HepG2 (cell line): ENCODE data around the gene PLA2G4D. TPM values are rescaled to one million over a fixed set of nuclear protein-coding genes. Genes with fewer than 3 reads are reported as not detected.

Source experiments
- CENPX ChIP-seq: sonication (generic); formaldehyde crosslinking; IDR thresholded peaks from 2 replicates; pipeline ENCODE4 v1.9.0; 2021; ENCODE audit warnings: mild to moderate bottlenecking, missing genetic modification reagents, moderate library complexity
- CERS6 ChIP-seq: sonication (generic); formaldehyde crosslinking; IDR thresholded peaks from 2 replicates; pipeline ENCODE4 v1.5.0; 2020; ENCODE audit warnings: missing genetic modification reagents
- EP300 ChIP-seq, 3 experiments: sonication (generic) in 1 of 3; formaldehyde crosslinking in 1 of 3; IDR thresholded peaks; 2 replicates each; pipeline versions ENCODE4 v1.5.1 to v1.6.1; 2011 to 2020; ENCODE audit warnings: low read depth in 2 of 3, low read length in 2 of 3, borderline replicate concordance in 1 of 3, improper control_type of control experiment in 1 of 3, mild to moderate bottlenecking in 1 of 3, missing genetic modification reagents in 1 of 3, moderate library complexity in 1 of 3
- HNRNPL ChIP-seq: fragments of 200-400 bp; formaldehyde crosslinking; IDR thresholded peaks from 2 replicates; pipeline ENCODE4 v1.6.1; 2017; ENCODE audit warnings: mild to moderate bottlenecking, low read depth, low read length
- JUNB ChIP-seq: sonication (generic); formaldehyde crosslinking; IDR thresholded peaks from 2 replicates; pipeline ENCODE4 v1.8.0; 2022; ENCODE audit warnings: missing genetic modification reagents, mild to moderate bottlenecking, borderline replicate concordance
- KMT2A ChIP-seq: sonication (generic); formaldehyde crosslinking; IDR thresholded peaks from 2 replicates; pipeline ENCODE4 v1.4.0; 2020; ENCODE audit warnings: missing genetic modification reagents
- MED8 ChIP-seq: sonication (generic); formaldehyde crosslinking; IDR thresholded peaks from 2 replicates; pipeline ENCODE4 v1.8.1; 2023; ENCODE audit warnings: mild to moderate bottlenecking, missing genetic modification reagents; ENCODE audit not compliant: insufficient replicate concordance
- MLXIP ChIP-seq: sonication (generic); formaldehyde crosslinking; IDR thresholded peaks from 2 replicates; pipeline ENCODE4 v1.9.0; 2021; ENCODE audit warnings: missing genetic modification reagents, borderline replicate concordance
- NFATC3 ChIP-seq: sonication (generic); formaldehyde crosslinking; IDR thresholded peaks from 2 replicates; pipeline ENCODE4 v1.5.1; 2020; ENCODE audit warnings: mild to moderate bottlenecking, missing genetic modification reagents
- POLR2G ChIP-seq: fragments of 200-400 bp; formaldehyde crosslinking; IDR thresholded peaks from 2 replicates; pipeline ENCODE4 v1.6.1; 2018; ENCODE audit warnings: mild to moderate bottlenecking, low read depth, low read length, moderate library complexity
- PRMT3 ChIP-seq: sonication (generic); formaldehyde crosslinking; IDR thresholded peaks from 2 replicates; pipeline ENCODE4 v1.8.1; 2022; ENCODE audit warnings: low read depth, mild to moderate bottlenecking, moderate library complexity, missing genetic modification reagents, borderline replicate concordance
- RORA ChIP-seq: sonication (generic); formaldehyde crosslinking; IDR thresholded peaks from 2 replicates; pipeline ENCODE4 v1.5.0; 2020; ENCODE audit warnings: mild to moderate bottlenecking, missing genetic modification reagents, moderate library complexity
- SIX4 ChIP-seq: sonication (generic); formaldehyde crosslinking; IDR thresholded peaks from 2 replicates; pipeline ENCODE4 v1.4.0; 2020; ENCODE audit warnings: missing genetic modification reagents
- ZC3H4 ChIP-seq: sonication (generic); formaldehyde crosslinking; IDR thresholded peaks from 2 replicates; pipeline ENCODE4 v1.4.0; 2020; ENCODE audit warnings: missing genetic modification reagents, borderline replicate concordance
- ZNF362 ChIP-seq: sonication (generic); formaldehyde crosslinking; IDR thresholded peaks from 2 replicates; pipeline ENCODE4 v1.4.0; 2020; ENCODE audit warnings: missing genetic modification reagents, mild to moderate bottlenecking, borderline replicate concordance
- ZNF605 ChIP-seq: sonication (generic); formaldehyde crosslinking; IDR thresholded peaks from 2 replicates; pipeline ENCODE4 v1.8.0; 2022; ENCODE audit warnings: mild to moderate bottlenecking, missing genetic modification reagents
- ZNF841 ChIP-seq: sonication (generic); formaldehyde crosslinking; IDR thresholded peaks from 2 replicates; pipeline ENCODE4 v1.8.1; 2023; ENCODE audit warnings: missing genetic modification reagents, borderline replicate concordance
- polyA plus RNA-seq, 8 experiments: library from polyadenylated mRNA; depleted of rRNA in 3 of 8; stranded (reverse) in 7 of 8; unstranded in 1 of 8; fragments of >200 nt; fragmentation: Illumina TruSeq in 4 of 8; extraction: Trizol in 4 of 8; gene quantifications; 2 replicates each; pipeline versions ENCODE4 v1.2.1 to v1.2.3, GENCODE V29; 2011 to 2016; ENCODE audit warnings: low read depth in 4 of 8, missing spikeins in 1 of 8, mixed read lengths in 1 of 8; ENCODE audit not compliant: insufficient read depth in 1 of 8
- total RNA-seq, 5 experiments: library from RNA; depleted of rRNA; stranded (reverse); fragments of >200 nt; fragmentation: Illumina TruSeq; extraction: Trizol; gene quantifications; 2 replicates each; pipeline ENCODE4 v1.2.3, GENCODE V29; 2016; ENCODE audit warnings: low read depth in 1 of 5
- TF ChIP-seq, protein P1 (sequence below): sonication (generic); formaldehyde crosslinking; IDR thresholded peaks from 2 replicates; pipeline ENCODE4 v1.4.0; 2020; ENCODE audit warnings: missing genetic modification reagents
- TF ChIP-seq, protein P2 (sequence below): sonication (generic); formaldehyde crosslinking; IDR thresholded peaks from 2 replicates; pipeline ENCODE4 v1.4.0; 2020; ENCODE audit warnings: mild to moderate bottlenecking, low read depth, missing genetic modification reagents

The PLA2G4D gene
- total and polyA plus RNA-seq, 2 of the 13 experiments (the other 11 are each of a cell fraction or from before 2014, with no cell fraction given) = 0.04 to 0.21 TPM

GRCh38 chr15:42056934-42057798, 37.2 kb downstream of the PLA2G4D start (continued):
- TF ChIP-seq MLXIP (CRISPR knock-in tag) = no peak
- no peak for TF ChIP-seq MED8 (CRISPR knock-in tag)
- 0 out of 2 replicates have a peak, but pooled peaks have one; percentile 36 for TF ChIP-seq SIX4 (CRISPR knock-in tag)
- TF ChIP-seq POLR2G = no peak
- TF ChIP-seq PRMT3 (CRISPR knock-in tag) = 0 out of 2 replicates have a peak, but pooled peaks have one; percentile 60
- no peak for TF ChIP-seq NFATC3 (CRISPR knock-in tag)
- TF ChIP-seq ZC3H4 (CRISPR knock-in tag) = no peak
- TF ChIP-seq ZNF841 (CRISPR knock-in tag) = no peak
- TF ChIP-seq HNRNPL = peak; percentile 86
- TF ChIP-seq, protein P1, sequence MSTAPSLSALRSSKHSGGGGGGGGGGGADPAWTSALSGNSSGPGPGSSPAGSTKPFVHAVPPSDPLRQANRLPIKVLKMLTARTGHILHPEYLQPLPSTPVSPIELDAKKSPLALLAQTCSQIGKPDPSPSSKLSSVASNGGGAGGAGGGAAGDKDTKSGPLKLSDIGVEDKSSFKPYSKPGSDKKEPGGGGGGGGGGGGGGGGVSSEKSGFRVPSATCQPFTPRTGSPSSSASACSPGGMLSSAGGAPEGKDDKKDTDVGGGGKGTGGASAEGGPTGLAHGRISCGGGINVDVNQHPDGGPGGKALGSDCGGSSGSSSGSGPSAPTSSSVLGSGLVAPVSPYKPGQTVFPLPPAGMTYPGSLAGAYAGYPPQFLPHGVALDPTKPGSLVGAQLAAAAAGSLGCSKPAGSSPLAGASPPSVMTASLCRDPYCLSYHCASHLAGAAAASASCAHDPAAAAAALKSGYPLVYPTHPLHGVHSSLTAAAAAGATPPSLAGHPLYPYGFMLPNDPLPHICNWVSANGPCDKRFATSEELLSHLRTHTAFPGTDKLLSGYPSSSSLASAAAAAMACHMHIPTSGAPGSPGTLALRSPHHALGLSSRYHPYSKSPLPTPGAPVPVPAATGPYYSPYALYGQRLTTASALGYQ (CRISPR knock-in tag) = no peak
- no peak for TF ChIP-seq ZNF362
- TF ChIP-seq KMT2A (CRISPR knock-in tag) = 0 out of 2 replicates have a peak, but pooled peaks have one; percentile 44
- no peak for TF ChIP-seq CERS6
- no peak for TF ChIP-seq CENPX (CRISPR knock-in tag)
- no peak for TF ChIP-seq EP300 (IDR thresholded peaks at IDR 0.05; ENCODE audit: low read depth in 2 of 2, low read length in 2 of 2)
- TF ChIP-seq EP300 (CRISPR knock-in tag; IDR thresholded peaks at IDR 0.05; ENCODE audit: borderline replicate concordance) = no peak
- TF ChIP-seq ZNF605 = no peak
- TF ChIP-seq JUNB (CRISPR knock-in tag) = no peak
- TF ChIP-seq RORA (CRISPR knock-in tag) = no peak
- TF ChIP-seq, protein P2, sequence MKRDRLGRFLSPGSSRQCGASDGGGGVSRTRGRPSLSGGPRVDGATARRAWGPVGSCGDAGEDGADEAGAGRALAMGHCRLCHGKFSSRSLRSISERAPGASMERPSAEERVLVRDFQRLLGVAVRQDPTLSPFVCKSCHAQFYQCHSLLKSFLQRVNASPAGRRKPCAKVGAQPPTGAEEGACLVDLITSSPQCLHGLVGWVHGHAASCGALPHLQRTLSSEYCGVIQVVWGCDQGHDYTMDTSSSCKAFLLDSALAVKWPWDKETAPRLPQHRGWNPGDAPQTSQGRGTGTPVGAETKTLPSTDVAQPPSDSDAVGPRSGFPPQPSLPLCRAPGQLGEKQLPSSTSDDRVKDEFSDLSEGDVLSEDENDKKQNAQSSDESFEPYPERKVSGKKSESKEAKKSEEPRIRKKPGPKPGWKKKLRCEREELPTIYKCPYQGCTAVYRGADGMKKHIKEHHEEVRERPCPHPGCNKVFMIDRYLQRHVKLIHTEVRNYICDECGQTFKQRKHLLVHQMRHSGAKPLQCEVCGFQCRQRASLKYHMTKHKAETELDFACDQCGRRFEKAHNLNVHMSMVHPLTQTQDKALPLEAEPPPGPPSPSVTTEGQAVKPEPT (CRISPR knock-in tag) = no peak
